Activated naive CD8-positive, alpha-beta T cell (primary cell): ENCODE results near the gene IL37.
"Not testable (repeated sequence)": the region's sequence is repeated elsewhere in the genome, so short reads cannot be mapped to it uniquely, and the experiment has no call there.

Experiments used
- H3K27ac Mint-ChIP-seq: one replicate; pipeline ENCODE4 v1.8.0; 2021; ENCODE audit warnings: mixed read lengths
- H3K27me3 Mint-ChIP-seq: one replicate; pipeline ENCODE4 v1.8.0; 2021; ENCODE audit warnings: mixed read lengths
- H3K36me3 Mint-ChIP-seq: one replicate; pipeline ENCODE4 v1.8.0; 2021; ENCODE audit warnings: mixed read lengths
- H3K4me1 Mint-ChIP-seq: one replicate; pipeline ENCODE4 v1.8.0; 2021; ENCODE audit warnings: low read depth, mixed read lengths
- H3K4me3 Mint-ChIP-seq: one replicate; pipeline ENCODE4 v1.8.0; 2021; ENCODE audit warnings: mild to moderate bottlenecking, mixed read lengths
- H3K9me3 Mint-ChIP-seq: one replicate; pipeline ENCODE4 v1.8.0; 2021; ENCODE audit warnings: low read depth, mixed read lengths

The IL37 gene

DNA sequence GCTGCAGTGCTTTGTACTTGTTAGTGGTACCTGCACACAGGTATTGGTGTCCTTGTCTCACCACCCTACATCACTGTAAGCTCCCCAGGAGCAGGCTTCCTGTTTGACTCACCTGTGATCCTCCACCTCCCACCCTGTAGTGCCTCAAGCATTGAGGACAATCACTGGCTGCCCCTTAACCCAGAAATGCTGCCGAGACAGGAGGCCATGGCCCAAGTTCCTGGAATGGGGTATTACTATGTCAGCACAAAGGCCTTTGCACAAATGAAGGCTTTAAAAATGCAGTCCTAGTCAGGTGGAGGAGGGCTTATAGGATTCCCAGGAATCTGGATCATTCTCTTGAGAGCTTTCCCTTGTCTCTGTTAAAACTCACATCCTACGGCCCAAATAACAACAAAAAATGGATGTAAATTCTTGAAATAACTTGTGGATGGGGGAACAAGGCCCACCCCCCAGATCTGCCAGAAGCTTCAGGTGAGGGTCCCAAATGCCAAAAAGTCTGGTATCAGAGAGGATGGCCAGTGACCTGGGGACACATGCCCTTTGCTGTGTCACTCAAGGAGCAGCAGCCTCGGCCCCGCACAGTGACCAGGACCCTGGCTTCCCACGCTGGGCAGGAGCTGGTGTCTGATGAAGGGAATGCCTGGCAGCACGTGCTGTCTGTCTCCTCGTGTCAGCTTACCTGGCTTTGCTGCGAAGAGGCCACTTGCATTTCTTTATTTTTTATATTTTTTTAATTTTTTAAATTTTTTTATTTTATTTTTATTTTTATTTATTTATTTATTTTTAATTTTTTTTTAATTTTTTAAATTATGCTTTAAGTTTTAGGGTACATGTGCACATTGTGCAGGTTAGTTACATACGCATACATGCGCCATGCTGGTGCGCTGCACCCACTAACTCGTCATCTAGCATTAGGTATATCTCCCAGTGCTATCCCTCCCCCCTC, 3.7 kb upstream of the IL37 start:
- H3K9me3 Mint-ChIP-seq = no peaks in the 10 kb centered on the region
- no peak overlapping the region for H3K27ac Mint-ChIP-seq
- H3K4me3 Mint-ChIP-seq = no peak overlapping the region
- no peaks in the 10 kb centered on the region for H3K4me1 Mint-ChIP-seq
- no peaks in the 10 kb centered on the region for H3K36me3 Mint-ChIP-seq
- no peaks in the 10 kb centered on the region for H3K27me3 Mint-ChIP-seq

DNA sequence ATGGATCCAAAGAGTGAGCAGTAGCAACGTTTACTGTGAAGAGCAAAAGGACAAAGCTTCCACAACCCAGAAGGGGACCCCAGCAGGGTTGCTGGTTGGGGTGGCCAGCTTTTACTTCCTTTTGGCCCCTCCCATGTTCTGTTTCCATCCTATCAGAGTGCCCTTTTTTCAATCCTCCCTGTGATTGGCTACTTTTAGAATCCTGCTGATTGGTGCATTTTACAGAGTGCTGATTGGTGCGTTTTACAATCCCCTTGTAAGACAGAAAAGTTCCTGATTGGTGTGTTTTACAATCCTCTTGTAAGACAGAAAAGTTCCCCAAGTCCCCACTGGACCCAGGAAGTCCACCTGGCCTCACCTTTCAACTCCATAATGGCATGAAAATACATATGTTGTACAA, 2.4 kb upstream of the IL37 start:
- not testable (repeated sequence) for H3K27ac Mint-ChIP-seq, H3K9me3 Mint-ChIP-seq, H3K36me3 Mint-ChIP-seq, H3K4me1 Mint-ChIP-seq, H3K4me3 Mint-ChIP-seq, H3K27me3 Mint-ChIP-seq

DNA sequence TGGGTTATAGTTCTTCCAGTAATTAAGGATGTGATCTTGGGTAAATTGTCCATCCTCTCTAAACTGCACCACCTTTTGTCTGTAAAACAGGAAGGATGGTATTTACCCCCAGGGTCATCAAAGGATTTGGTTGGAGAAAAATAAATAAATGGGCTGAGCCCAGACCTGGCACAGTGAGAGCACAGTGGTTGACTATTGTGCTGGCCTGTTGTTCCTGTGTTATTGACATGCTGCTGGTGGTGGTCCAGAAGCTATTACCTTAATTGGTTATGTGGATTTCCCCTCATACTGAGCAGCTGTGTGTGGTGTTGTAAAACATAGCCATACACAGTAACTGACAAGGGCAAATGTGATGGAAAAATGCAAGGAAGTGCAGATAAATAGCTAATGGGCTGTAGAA, 746 bp upstream of the IL37 start:
- peaks cover 5% of the 10 kb centered on the region for H3K4me1 Mint-ChIP-seq
- H3K36me3 Mint-ChIP-seq = no peaks in the 10 kb centered on the region
- H3K27ac Mint-ChIP-seq = no peak overlapping the region
- H3K9me3 Mint-ChIP-seq = no peaks in the 10 kb centered on the region
- no peaks in the 10 kb centered on the region for H3K27me3 Mint-ChIP-seq
- no peak overlapping the region for H3K4me3 Mint-ChIP-seq

GRCh38 chr2:112912403-112912802, 1.4 kb downstream of the IL37 start:
- no peak overlapping the region for H3K27ac Mint-ChIP-seq
- no peaks in the 10 kb centered on the region for H3K27me3 Mint-ChIP-seq
- peaks cover 17% of the 10 kb centered on the region for H3K4me1 Mint-ChIP-seq
- no peaks in the 10 kb centered on the region for H3K9me3 Mint-ChIP-seq
- H3K4me3 Mint-ChIP-seq = no peak overlapping the region
- no peaks in the 10 kb centered on the region for H3K36me3 Mint-ChIP-seq

GRCh38 chr2:112915300-112916144, 4.6 kb downstream of the IL37 start:
- peaks cover 17% of the 10 kb centered on the region for H3K4me1 Mint-ChIP-seq

GRCh38 chr2:112916145-112916571, 5.2 kb downstream of the IL37 start:
- peaks cover 17% of the 10 kb centered on the region for H3K4me1 Mint-ChIP-seq
- no peaks in the 10 kb centered on the region for H3K9me3 Mint-ChIP-seq
- H3K4me3 Mint-ChIP-seq = no peak overlapping the region
- peak overlapping the region; percentile 75 for H3K27ac Mint-ChIP-seq
- H3K27me3 Mint-ChIP-seq = no peaks in the 10 kb centered on the region
- no peaks in the 10 kb centered on the region for H3K36me3 Mint-ChIP-seq

More at GRCh38 chr2:112915300-112916144, 4.6 kb downstream of the IL37 start:
- H3K4me3 Mint-ChIP-seq = no peak overlapping the region
- H3K36me3 Mint-ChIP-seq = no peaks in the 10 kb centered on the region
- H3K9me3 Mint-ChIP-seq = no peaks in the 10 kb centered on the region
- no peaks in the 10 kb centered on the region for H3K27me3 Mint-ChIP-seq
- H3K27ac Mint-ChIP-seq = peak overlapping the region; percentile 75

- Mint-ChIP-seq H3K9me3 (no peaks in the 10 kb centered on the region), H3K27ac (peak overlapping the region; percentile 69), H3K4me3 (no peak overlapping the region), H3K27me3 (no peaks in the 10 kb centered on the region), H3K4me1 (peaks cover 17% of the 10 kb centered on the region), H3K36me3 (no peaks in the 10 kb centered on the region)
Observed at GRCh38 chr2:112916625-112917247, 5.8 kb downstream of the IL37 start.

- H3K4me1 Mint-ChIP-seq = peaks cover 17% of the 10 kb centered on the region
- no peak overlapping the region for H3K4me3 Mint-ChIP-seq
- no peaks in the 10 kb centered on the region for H3K36me3 Mint-ChIP-seq
- H3K9me3 Mint-ChIP-seq = no peaks in the 10 kb centered on the region
- no peaks in the 10 kb centered on the region for H3K27me3 Mint-ChIP-seq
- H3K27ac Mint-ChIP-seq = no peak overlapping the region
Observed at GRCh38 chr2:112917856-112918255, 6.9 kb downstream of the IL37 start.

GRCh38 chr2:112918256-112918655, 7.3 kb downstream of the IL37 start:
- Mint-ChIP-seq H3K27me3 (no peaks in the 10 kb centered on the region), H3K9me3 (no peaks in the 10 kb centered on the region), H3K4me3 (no peak overlapping the region), H3K36me3 (no peaks in the 10 kb centered on the region), H3K4me1 (peaks cover 17% of the 10 kb centered on the region), H3K27ac (no peak overlapping the region)

DNA sequence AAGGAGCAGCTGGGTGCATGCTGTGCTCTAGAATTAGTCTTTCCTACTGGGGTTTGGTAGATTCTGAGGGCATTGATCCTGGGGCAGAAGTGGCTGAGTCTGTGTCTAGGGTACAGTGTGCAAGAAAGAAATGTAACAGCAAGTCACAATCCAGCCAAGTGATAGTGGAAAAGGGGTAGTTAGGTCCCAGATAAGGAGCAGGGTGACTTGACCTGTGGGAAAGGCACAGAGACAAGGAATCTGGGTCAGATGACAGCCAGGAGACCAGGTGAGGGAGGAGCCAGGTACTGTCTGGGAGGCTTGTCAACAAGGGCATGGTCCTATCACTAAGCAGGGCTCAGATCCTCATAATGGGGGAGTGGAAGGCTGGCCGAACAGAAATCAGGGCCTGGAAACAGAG, 8.1 kb downstream of the IL37 start:
- no peak overlapping the region for H3K27ac Mint-ChIP-seq
- no peaks in the 10 kb centered on the region for H3K36me3 Mint-ChIP-seq
- H3K4me1 Mint-ChIP-seq = peaks cover 17% of the 10 kb centered on the region
- no peaks in the 10 kb centered on the region for H3K9me3 Mint-ChIP-seq
- no peaks in the 10 kb centered on the region for H3K27me3 Mint-ChIP-seq
- no peak overlapping the region for H3K4me3 Mint-ChIP-seq

DNA sequence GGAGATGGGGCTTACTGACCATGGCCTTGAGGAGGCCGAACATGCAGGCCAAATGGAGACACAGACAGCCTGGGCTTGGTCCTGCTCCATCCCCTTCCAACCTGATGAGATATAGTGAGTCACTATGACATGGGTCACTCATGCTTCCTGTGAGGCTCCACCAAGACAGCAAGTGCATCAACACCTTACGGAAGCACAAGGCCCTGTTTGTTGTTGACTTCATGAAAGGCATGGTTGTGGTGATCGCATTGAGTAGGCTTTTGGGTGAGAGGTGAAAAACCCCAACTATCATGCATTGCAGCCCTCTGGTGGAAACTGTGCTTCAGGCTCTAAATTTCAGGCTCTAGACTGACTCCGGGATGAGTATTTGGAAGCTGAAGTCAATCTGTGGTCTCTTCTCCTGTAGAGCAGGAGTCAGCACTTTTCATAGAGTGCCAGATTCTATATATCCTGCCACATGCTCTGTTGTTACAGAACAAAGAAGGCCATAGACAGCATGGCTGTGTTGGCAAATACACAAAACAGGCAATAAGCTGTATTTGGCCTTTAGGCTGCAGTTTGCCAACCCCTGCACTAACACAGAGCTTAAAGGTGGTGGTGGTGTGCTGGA, 10.1 kb downstream of the IL37 start:
- Mint-ChIP-seq H3K36me3 (no peaks in the 10 kb centered on the region), H3K4me1 (peaks cover 5% of the 10 kb centered on the region), H3K9me3 (no peaks in the 10 kb centered on the region), H3K27me3 (no peaks in the 10 kb centered on the region), H3K27ac (no peak overlapping the region), H3K4me3 (no peak overlapping the region)

DNA sequence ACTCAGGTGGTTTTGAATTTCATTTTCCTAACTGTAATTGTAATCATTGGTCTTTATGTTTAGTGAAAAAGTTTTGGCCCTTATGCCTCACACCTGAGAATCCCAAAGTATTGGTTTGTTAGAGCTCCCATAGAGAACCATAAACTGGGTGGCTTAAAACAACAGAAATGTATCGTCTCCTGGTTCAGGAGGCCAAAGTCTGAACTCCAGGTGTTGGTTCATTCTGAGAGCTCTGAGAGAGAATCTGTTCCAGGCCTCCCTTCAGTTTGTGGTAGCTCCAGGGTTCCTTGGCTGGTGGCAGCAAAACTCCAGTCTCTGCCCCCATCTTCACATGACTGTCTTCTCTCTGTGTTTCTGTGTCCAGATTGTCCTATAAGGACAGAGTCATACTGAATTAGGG, 11.0 kb downstream of the IL37 start:
- Mint-ChIP-seq H3K27ac (no peak overlapping the region), H3K9me3 (no peaks in the 10 kb centered on the region)

GRCh38 chr2:112923237-112923966, 12.4 kb downstream of the IL37 start:
- Mint-ChIP-seq H3K4me1 (no peaks in the 10 kb centered on the region), H3K4me3 (no peak overlapping the region), H3K27me3 (no peaks in the 10 kb centered on the region), H3K27ac (no peak overlapping the region), H3K36me3 (no peaks in the 10 kb centered on the region), H3K9me3 (no peaks in the 10 kb centered on the region)

More for the DNA sequence above, 11.0 kb downstream of the IL37 start:
- Mint-ChIP-seq H3K4me3 (no peak overlapping the region), H3K4me1 (peaks cover under 1% of the 10 kb centered on the region), H3K27me3 (no peaks in the 10 kb centered on the region), H3K36me3 (no peaks in the 10 kb centered on the region)

- no peaks in the 10 kb centered on the region for H3K9me3 Mint-ChIP-seq
- no peak overlapping the region for H3K27ac Mint-ChIP-seq
- no peak overlapping the region for H3K4me3 Mint-ChIP-seq
- H3K27me3 Mint-ChIP-seq = no peaks in the 10 kb centered on the region
- H3K36me3 Mint-ChIP-seq = no peaks in the 10 kb centered on the region
- H3K4me1 Mint-ChIP-seq = no peaks in the 10 kb centered on the region
Observed at GRCh38 chr2:112923967-112924338, 13.0 kb downstream of the IL37 start.
